Stimulated activated CD4-positive, alpha-beta T cell treated with anti-CD3 and anti-CD28 coated beads, Interleukin-1b, Interleukin-23, amount 100 ng/mL, for 4 hours (primary cell): Measurements from ENCODE around the gene AZIN2.
A peak's percentile ranks its signal among the peaks of the same experiment; 100 is the strongest.
"Not testable (repeated sequence)": the region's sequence is repeated elsewhere in the genome, so short reads cannot be mapped to it uniquely, and the experiment has no call there.

ENCODE experiments used
- DNase-seq, 2 donors: peaks; one replicate each; pipeline ENCODE4 v3.0.0-alpha.2; 2020; ENCODE audit warnings: low read depth in 2 of 2

Gene AZIN2

DNA sequence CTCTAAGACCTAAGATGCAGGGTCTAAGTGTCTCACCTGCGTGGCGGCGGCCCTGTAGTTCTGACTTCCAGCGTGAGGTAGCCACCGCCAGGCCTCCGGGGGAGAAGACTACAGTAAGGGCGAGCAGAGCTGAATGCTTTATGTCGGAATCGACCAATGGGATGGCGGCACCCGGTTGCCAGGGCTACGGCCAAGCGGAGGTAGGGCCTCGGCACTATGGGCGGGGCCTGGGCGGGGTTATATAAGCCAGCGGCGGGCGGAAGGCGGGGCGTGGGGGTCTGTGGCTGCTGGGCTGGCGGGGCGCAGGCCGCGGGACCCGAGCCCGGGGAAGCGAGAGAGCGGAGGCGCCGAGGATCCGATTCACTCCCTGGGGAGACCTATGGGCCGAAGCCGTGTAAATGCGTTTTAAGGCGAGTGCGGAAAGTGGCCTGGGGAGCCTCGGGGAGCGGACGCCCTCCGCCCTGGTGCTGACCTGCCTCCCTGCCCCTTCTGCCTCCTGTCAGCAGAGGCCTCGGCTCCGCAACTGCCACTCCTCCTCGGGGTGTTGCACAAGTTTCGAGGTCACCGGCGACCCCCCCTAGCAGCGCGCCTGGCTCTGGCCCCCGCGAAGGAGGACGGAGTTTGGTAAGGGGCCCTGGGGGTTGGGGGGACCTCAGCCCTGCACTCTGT lies at the start of gene AZIN2:
AZIN2 (plus strand) TSS at position 269 of the 669 bp plus-strand sequence. CDS start 1,097 bp downstream, outside the sequence.
- peak; percentile 97 to 98 for DNase-seq

DNA sequence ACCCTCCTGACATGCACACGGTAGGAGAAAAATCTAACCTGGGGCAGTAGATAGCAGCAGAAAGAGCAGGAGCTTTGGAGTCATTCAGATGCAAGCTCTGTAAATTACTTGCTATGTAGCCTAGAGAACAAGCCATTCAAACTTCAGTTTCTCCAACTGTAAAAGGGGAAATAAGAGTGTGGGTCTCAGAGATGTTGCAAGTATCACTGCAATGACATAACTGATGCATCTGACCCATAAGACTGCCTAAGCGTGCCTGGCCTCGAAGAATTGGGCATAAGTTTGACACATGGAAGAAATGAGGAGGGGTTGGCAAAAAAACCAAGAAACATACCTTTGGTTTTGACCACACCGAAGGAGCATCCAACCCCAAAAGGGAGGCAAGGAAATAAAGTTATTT lies 49.4 kb upstream of the AZIN2 start:
- DNase-seq: no peak

DNA sequence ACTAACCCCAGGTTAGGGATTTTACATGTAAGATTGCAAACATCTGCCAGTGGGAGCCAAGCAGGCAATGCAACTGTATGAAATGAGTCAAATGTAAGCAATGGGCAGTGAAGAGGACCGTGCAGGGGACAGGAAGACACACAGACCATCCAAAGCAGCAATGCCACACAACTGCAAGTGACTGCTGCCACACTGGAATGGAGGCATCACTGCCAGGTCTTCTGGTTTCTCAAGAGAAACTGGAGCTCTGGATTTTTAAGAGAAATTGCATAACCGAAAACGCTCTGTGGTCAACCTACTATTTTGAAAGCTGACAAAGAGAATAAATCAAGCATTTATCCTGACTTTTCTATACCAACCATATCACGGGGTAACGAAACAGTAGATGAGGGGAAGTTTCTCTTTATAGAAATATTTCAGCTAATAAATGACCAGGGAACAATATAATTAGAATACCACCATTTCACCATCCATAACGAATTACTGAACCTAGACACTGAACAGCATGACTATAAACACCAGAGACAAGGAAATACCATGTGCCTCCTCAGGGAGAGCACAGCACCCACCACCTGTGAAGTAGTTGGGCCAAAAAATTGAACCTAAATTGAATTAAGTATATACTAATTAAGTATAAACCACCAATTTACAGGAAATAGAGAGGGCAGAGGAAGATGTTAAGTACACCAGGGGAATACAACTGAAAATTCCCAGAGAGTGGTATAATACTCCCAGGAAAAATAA lies 48.7 kb upstream of the AZIN2 start:
- DNase-seq: no peak

DNA sequence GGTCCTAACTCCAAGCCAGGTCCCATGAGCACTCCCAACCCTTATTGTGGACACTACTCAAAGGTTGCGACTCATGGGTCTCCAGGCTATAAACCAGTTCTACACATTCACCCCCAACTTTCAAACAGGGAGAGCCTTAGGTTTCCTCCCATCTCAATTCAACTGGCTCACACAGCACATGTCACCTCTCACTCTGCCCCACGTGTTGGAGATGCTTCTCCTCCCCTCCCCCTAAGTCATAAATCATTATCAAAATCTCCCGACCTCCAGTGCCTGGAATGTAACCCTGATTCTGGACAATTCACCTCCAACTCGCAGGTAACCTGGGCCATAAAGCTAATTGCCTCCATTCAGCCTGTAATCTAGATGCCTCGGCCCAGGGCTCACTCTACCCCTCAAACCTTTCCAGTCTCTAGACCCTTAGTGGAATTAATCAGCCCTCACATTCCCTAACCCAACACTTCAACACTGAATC lies 44.9 kb upstream of the AZIN2 start:
- no peak for DNase-seq

DNA sequence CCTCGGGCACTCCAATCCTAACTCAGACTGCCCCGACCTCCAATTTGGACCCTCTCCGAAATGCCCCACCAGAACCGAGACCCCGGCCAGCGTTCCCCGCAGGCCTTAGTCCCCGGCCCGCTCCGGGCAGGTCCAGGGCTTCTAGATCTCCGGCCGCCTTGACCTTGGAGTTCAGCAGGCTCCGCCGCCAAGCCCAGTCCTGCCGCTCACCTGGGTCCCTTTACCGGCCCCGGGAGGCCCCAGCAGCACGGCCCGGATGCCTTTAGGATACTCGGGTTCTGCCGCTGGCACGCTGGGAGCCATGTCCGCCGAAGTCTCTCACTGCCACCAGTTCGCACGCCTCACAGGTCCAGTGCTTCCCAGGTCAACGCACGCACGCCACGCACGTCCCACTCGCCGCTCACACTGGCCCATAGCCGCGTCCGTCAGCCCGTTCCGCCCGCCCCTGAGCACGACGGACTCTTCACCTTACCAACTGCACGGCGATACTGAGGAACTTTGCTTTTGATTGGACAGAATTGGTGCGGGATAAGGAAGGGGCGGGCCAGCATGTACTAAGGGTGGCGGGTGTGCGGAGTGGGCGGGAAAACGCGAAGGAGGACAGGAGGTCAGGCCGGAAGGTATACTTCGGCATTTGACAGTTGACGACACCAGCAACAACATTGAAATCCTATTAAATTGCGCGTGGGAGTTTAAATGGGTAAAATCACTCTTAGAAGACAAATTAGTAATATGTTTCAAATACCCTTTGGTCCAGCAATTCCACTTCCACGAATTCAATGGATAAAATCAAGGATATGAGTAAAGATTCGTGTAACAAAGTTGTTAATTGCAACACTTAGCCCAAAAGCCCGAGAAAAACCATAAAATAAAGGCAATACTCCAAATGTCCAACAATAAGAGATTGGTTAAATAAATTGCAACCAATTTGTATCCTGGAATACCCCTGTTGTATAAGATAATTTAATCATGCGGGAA lies 44.1 kb upstream of the AZIN2 start, which contains the start of gene AK2:
AK2 (minus strand) TSS at position 358 of the 978 bp plus-strand sequence; CDS start at position 303, 55 bp downstream.
- peak; percentile 76 to 86 for DNase-seq

DNA sequence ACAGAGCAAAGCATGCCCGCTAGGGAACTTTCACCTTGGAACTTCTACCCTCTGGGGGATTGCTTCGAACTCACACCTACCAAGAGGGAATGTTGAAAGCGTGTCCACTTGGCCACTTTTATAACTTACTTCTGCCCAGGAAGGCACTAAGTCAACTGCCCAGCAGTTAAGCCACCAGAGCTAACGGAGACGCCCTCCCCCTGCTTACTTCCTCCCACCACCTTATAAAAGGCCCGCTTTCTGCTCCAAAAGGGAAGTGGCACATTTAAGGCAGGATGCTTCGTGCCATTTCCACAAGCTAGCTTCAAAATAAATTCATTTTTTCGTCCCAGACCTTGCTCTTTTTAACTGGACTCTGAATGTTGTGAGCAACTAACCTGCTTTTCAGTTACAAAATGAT lies 41.1 kb upstream of the AZIN2 start:
- DNase-seq: no peak

DNA sequence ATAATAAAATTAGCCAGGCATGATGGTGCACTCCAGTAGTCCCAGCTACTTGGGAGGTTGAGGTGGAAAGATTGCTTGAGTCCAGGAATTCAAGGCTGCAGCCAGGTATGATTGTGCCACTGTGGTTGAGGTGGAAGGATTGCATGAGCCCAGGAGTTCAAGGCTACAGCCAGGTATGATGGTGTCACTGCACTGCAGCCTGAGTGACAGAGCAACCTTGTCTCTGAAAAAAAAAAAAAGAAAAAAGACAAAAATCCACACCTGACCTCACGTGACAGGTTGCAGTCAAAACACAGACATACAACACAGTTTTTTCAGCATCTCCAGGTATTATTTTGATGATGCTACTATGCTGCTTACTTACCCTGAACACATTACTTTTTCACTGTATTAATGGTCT lies 39.9 kb upstream of the AZIN2 start:
- DNase-seq: no peak

DNA sequence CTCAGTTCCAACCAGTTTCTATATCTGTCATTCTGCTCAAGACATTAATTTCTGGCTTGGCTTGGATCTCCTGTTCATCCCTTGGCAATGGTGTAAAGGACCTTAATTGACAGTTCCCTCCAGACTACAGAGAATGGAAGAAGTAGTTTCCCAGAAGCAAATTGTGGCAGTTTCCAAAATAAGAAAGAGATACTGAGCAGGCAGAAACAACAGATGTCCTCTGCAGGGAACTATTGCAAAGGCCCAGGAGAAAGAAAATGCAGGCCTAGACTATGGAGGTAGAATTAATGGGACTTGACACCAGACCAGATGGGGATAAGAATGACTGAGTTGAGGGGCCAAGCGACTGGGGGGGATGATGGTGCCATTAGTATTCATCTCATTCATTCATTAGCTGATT lies 38.1 kb upstream of the AZIN2 start:
- no peak for DNase-seq

DNA sequence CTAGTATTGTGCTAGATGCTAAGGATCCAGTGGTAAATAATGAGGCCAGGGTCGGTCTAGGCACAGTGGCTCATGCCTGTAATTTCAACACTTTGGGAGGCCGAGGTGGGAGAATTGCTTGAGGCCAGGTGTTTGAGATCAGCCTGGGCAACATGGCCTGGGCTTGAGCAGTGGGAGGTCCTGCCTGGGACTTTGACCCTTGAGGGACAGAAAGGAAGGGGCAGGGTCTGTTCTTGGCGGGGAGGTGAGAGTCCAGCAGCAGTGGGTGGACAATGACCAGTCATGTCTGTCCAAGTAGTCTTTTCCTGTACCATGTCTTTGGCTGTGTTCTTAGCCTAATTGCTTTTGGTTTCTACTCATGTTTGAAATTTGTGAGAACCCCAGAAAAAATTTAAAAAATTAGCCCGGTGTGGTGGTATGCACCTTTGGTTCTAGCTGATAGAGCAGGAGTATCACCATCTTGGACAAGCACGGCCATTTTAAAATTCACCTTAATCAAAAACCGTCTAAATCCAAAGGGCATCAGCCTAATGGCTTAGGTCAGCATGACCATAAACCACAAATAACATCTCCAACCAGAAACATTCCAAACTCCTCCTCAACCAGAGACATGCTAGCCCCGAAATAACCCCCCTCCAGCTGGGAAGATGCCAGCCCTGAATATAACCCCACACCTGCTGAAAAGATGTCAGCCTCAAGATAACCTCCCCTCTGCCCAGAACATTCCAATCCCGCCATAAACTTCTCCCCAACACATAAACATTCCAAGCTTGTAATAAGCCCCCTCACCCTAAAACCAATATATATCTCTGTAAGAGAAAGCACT lies 37.5 kb upstream of the AZIN2 start:
- DNase-seq: no peak

DNA sequence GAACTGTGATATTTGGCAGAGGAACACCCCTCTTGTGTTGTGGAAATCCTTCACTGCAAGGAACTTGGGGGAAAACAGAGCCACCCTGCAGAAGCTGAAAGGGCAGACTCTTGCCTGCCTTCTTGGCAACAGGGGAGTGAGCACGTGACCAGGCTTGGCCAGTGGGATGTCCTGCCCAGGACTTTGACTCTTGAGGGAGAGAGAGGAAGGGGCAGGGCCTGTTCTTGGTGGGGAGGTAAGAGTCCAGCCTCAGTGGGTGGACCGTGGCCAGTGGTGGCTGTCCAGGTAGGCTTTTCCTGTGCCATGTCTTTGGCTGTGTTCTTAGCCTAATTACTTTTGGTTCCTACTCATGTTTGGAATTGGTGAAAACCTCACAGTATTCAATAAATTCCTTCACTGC lies 35.7 kb upstream of the AZIN2 start:
- DNase-seq: no peak

DNA sequence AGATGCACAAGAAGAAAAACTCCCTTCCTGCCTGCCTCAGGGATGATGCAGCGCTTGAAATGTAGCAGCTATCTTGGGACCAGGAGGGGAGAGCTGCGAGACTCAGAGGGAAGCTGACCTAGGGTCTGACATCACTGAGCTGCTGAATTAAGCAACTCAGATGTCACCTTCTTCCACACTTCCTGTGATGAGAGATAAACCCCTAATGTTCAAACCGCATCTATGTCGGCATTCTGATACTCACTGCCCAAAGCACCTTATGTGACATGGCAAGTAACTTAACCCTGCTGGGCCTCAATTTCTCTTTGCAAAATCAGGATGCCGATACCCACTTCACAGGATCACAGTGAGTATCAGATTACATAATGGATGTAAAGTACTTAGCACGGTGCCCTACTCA lies 35.1 kb upstream of the AZIN2 start:
- DNase-seq: no peak

DNA sequence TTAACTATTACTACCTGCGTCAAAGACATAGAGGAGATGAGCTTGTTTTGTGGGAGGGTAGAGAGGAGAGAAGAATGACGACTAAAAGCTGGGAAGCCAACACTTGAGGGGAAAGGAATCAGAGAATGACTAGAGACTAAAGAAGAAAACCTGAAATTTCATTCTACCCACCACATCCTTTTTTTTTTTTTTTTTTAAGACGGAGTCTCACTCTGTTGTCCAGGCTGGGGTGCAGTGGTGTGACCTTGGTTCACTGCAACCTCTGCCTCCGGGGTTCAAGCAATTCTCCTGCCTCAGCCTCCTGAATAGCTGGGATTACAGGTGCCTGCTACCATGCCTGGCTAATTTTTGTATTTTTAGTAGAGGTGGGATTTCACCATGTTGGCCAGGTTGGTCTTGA lies 34.7 kb upstream of the AZIN2 start:
- not testable (repeated sequence) for DNase-seq

DNA sequence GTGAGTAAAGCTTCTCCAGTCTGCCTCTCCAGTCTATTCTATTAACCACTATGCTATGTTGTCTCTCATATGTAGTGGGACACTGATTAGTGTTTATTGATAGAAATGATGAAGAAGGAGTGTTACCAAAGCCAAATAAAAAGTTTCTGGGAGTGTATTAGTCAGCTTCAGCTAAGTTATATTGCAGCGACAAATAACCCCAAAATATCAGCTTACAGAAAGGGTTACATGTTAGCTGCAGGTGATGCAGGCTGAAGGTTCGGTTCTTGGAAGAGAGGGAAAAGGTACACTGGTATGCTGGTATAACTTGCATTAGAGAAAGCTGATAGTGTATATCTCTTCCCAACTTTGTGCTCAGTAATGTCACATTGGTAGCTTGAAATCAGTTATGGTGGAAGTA lies 33.7 kb upstream of the AZIN2 start:
- DNase-seq: no peak

DNA sequence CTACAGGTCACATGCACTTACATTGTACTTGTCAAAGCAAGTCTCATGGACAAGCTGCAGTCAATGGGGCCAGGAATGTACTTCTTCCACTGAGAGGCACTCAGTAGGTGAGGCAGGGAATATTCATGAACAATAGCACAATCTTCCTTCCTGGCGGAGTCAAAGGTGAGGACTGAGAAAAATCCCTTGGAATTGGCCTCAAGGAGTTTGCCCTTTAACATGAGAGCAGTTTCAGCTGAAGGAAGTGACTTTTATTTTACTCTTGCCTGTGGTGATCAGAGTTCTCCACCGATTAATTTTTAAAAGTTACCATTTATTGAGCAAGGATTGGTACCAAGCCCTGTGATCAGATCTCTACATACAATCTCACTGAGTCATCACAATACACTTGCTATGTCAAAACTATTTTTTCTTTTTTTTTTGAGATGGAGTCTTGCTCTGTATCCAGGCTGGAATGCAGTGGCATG lies 33.1 kb upstream of the AZIN2 start:
- DNase-seq: no peak

DNA sequence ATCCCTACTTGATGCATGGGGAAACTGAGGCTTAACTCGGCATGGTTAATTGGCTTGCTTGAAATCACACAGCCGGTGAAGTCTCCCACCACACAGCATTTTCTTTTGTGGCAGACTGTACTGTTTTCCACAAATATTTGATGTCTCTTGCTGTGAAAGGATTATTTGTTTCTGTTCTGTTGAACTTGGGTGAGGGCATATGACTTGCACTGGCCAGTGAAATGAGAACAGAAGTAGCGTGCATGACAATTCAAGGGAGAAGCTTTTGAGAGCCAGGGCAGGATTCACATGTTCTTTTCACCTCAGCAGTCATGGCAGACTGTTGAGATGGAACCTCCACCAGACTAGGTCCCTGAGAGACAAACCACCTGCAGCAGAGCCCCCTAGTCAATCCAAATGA lies 32.5 kb upstream of the AZIN2 start:
- no peak for DNase-seq

DNA sequence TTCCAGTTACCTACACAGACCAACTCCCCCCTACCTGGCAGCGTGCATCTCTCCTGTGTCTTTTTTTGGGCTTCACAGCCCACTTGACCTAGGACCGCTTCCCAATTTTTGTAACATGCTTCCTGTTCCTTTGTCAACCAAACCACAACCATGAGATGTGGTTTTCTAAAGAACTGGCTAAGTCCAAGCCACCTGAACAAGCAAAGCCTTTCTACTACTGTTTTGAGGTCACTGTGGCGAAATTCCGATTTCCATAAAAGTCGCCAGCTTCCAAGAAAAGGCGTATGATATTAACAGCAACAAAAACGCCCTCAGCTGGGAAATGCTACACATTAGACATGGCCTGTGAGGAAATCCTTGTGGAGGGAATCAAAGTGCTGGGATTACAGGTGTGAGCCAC lies 31.6 kb upstream of the AZIN2 start:
- DNase-seq: no peak

DNA sequence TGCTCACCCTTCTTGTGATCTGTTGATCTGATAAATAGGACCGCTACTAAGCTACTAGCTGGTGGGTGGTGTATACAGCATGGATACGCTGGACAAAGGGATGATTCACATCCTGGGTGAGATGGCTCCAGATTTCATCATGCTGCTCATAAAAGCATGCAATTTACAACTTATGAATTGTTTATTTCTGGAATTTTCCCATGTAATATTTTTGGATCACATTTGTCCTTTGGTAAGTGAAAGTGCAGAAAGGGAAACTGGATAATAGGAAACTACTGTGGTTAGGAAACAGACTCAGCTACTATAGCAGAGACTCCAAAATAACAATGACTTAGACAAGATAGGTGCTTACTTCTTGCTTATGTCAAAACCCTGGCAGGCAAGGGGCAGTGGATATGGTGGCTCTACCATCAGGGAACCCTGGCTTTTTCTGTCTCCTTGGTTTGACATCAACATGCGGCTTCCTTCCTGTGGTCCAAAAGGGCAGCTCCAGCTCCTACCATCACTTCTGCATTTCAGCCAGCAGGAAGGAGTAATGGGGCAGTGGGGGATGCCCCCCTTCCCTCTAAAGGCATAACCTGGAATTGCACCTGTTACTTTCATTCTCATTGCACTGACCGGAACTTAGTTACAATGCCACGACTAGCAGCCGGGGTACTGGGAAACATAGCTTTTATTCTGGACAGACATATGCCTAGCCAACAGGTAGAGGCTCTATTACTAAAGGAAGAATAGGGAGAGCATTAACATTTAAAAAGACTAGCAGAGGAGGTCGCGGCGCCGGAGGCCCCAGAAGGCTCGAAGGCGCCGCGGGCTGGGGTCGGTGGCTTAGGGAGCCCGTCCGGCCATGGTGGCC lies 30.5 kb upstream of the AZIN2 start:
- no peak for DNase-seq

DNA sequence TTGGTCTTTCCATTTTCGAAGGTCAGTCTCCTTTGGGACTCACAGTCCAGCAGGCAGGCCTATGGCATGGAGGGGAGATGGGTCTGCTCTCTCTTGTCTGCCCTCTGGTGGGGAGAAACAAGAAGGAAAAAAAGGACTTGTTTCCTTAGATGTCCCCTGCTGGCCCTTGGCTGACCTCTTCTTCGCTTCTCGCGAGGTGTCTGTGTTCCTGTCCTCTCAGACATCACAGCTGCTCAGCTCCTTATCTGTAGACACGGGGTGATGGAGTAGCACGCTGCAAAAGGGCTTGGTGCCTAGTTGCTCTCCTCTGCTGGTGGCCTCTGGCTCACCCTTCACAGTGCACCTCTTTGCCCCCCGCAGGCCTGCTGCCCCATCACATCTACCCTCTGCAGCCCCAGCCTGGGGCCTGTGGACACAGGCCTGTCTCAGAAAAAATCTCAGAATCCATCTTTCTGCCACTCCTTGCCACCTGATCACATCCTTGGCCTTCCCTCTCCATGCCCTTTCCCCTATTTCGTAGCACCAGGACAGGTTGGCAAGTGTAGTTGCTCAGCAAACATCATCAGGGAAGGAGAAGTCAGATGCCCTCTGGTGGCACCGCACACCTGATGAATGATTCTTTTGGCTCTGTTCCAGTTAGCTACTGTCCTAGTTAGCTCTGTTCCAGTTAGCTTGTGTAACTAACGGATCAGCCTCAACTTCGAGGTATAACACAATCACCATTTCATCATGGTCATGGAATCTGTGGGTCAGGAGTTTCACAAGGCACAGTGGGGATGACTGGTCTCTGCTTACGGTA lies 25.5 kb upstream of the AZIN2 start:
- no peak for DNase-seq

DNA sequence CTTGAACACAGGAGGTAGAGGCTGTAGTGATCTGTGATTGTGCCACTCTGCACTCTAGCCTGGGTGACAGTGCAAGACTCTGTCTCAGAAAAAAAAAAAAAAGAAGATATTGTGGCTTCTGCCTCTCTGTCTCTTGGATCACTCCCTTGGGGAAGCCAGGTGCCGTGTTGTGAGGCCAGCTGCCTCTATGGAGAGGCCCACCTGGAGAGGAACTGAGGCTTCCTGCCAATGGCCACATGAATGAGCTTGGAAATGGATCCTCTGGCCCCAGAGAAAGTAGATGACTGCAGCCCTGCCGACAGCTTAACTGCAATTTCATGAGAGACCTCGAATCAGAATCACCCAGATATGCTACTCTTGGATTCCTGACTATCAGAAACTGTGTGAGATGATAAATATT lies 24.5 kb upstream of the AZIN2 start:
- DNase-seq: no peak
